GM12874 (cell line): ENCODE data around the gene DNAJC22.
A peak's percentile ranks its signal among the peaks of the same experiment; 100 is the strongest.

Source experiments
- TF ChIP-seq, protein P1 (sequence below): IDR thresholded peaks from 2 replicates; pipeline ENCODE4 v1.5.1; 2011; ENCODE audit warnings: low read depth, mild to moderate bottlenecking, control low read depth, low read length, moderate library complexity; ENCODE audit not compliant: insufficient read depth

The DNAJC22 gene

DNA sequence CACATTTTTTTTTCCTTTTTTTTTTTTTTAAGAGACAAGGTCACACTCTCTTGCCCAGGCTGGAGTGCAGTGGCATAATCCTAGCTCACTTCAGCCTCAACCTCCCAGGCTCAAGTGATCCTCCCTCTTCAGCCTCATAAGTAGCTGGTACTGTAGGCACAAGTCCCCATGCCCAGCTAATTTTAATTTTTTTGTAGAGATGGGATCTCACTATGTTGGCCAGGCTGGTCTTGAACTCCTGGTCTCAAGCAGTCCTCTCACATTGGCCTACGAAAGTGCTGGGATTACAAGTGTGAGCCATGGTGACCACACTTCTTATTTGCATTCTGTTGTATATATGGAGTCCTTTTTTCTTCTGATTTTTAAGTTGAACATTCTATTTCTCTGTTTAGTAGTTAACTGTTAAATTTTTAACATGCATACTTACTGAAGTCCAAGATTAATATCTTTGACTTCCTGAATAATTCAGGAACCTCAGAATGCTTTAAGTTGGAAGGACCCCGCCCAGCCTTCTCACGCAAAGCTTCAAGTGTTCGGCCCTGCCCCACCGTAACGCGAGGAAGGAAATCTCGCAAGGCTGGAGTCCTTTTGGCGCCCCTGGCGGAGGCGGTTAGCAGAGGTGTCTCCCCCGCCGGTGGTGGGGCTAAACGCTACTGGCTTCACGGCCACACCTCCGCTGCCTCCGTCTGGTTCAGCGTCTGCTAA lies 42.1 kb downstream of the DNAJC22 start:
- TF ChIP-seq, protein P1, sequence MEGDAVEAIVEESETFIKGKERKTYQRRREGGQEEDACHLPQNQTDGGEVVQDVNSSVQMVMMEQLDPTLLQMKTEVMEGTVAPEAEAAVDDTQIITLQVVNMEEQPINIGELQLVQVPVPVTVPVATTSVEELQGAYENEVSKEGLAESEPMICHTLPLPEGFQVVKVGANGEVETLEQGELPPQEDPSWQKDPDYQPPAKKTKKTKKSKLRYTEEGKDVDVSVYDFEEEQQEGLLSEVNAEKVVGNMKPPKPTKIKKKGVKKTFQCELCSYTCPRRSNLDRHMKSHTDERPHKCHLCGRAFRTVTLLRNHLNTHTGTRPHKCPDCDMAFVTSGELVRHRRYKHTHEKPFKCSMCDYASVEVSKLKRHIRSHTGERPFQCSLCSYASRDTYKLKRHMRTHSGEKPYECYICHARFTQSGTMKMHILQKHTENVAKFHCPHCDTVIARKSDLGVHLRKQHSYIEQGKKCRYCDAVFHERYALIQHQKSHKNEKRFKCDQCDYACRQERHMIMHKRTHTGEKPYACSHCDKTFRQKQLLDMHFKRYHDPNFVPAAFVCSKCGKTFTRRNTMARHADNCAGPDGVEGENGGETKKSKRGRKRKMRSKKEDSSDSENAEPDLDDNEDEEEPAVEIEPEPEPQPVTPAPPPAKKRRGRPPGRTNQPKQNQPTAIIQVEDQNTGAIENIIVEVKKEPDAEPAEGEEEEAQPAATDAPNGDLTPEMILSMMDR = peak; percentile 60

DNA sequence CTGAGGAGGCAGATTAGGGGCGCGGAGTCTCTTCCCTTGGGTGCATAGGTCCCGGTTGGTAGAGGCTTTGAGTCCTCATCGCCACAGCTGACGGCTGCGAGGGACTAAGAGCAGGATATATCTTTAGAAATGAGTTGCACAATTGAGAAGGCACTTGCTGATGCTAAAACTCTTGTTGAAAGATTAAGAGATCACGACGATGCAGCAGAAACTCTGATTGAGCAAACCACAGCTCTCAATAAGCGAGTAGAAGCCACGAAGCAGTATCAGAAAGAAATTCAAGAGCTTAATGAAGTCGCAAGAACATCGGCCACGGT lies 42.7 kb downstream of the DNAJC22 start:
- TF ChIP-seq, protein P1 = no peak

DNA sequence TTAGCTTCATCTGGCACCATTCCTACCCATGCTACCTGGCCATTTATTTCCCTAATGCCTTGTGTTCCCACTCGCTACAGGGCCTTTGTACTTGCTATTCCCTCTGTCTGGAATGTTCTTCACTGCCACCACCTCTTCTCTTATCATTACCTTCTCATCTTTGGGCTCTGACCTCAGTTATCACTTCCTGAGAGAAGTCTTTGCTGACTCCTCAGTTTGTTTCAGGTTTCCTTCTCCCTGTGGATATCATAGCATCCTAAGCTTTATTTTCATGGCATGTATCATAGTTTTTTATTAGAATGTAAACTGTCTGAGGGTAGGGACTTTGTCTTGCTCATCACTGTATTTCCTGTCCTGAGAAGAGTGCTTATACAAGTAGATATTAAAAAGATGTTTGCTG lies 50.3 kb downstream of the DNAJC22 start:
- TF ChIP-seq, protein P1 = no peak

DNA sequence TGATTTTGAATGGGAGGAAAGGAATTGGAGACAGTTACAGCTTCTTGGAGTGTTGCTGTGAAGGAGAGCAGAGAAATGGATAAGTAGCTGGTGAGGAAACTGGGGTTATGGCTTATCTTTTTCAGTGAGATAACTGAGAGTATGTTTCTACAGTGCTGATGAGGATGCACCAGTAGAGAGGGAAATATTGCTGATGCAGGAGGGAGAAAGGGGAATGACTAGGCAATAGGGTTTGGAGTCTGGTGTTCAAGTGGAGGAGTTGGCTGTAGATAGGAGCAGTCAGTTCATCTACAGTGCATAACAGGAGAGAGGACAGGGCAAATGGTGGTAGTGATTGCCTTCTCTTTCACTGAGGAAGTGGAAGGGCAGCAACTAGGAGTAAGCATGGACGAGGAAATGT lies 53.6 kb downstream of the DNAJC22 start:
- TF ChIP-seq, protein P1 = no peak
